Brain microvascular endothelial cell (primary cell): ENCODE data around the gene AMOTL2.

Experiments
- DNase-seq: peaks from one replicate; pipeline ENCODE4 v3.0.0-alpha.2; 2020
- H3K27ac ChIP-seq: fragments of 250-450 bp; sonication (Bioruptor Pico); 2 replicates; pipeline ENCODE4 v1.5.1; 2020; ENCODE audit warnings: mild to moderate bottlenecking, moderate library complexity
- H3K27me3 ChIP-seq: fragments of 250-450 bp; sonication (Bioruptor Pico); replicated peaks from 2 replicates; pipeline ENCODE4 v1.5.1; 2020; ENCODE audit warnings: mild to moderate bottlenecking
- H3K36me3 ChIP-seq: fragments of 250-450 bp; sonication (Bioruptor Pico); replicated peaks from 2 replicates; pipeline ENCODE4 v1.5.1; 2020; ENCODE audit warnings: mild to moderate bottlenecking
- H3K4me3 ChIP-seq: 2 replicates; pipeline ENCODE4 v1.5.1; 2011; ENCODE audit warnings: low read depth, mild to moderate bottlenecking, control low read depth, low read length, moderate library complexity
- in situ Hi-C: cut with HindIII; loops from 2 replicates; pipeline ENCODE4 v1.10.0; 2017; ENCODE audit warnings: low sequenced_read_pairs, low pct_ligation_motif_present
- TF ChIP-seq, protein P1 (sequence below): IDR thresholded peaks from 2 replicates; pipeline ENCODE4 v1.5.1; 2011; ENCODE audit warnings: low read depth, mild to moderate bottlenecking, moderate library complexity, low read length, control low read depth, inconsistent platforms; ENCODE audit errors: missing control alignments

The AMOTL2 gene

DNA sequence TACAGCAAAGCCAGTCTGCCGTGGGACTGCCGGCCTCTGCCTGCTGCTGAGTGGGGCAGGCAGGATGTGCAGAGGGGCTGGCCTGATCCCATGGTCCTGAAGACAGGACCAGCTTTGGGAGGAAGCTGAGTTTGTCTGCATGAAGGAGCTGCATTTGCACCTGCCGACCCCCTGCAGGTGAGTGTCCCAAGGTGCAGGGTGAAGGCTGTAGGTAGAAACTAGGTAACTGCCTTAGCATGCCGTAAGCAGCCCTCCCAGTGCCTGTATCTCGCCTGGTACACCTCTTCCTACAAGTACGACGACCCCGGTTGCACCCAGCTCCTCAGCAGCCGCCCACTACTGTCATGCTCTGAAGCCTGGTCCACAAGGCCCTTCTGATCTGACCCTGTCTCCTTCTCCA lies 34.9 kb downstream of the AMOTL2 start:
- TF ChIP-seq, protein P1, sequence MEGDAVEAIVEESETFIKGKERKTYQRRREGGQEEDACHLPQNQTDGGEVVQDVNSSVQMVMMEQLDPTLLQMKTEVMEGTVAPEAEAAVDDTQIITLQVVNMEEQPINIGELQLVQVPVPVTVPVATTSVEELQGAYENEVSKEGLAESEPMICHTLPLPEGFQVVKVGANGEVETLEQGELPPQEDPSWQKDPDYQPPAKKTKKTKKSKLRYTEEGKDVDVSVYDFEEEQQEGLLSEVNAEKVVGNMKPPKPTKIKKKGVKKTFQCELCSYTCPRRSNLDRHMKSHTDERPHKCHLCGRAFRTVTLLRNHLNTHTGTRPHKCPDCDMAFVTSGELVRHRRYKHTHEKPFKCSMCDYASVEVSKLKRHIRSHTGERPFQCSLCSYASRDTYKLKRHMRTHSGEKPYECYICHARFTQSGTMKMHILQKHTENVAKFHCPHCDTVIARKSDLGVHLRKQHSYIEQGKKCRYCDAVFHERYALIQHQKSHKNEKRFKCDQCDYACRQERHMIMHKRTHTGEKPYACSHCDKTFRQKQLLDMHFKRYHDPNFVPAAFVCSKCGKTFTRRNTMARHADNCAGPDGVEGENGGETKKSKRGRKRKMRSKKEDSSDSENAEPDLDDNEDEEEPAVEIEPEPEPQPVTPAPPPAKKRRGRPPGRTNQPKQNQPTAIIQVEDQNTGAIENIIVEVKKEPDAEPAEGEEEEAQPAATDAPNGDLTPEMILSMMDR, result no peak
- DNase-seq, result no peak
- no peaks in the 10 kb centered on the region for H3K36me3 ChIP-seq
- H3K27me3 ChIP-seq, result no peaks in the 10 kb centered on the region
- in situ Hi-C loops, result no loop called here
- no peak overlapping the region for H3K4me3 ChIP-seq
- no peak overlapping the region for H3K27ac ChIP-seq

DNA sequence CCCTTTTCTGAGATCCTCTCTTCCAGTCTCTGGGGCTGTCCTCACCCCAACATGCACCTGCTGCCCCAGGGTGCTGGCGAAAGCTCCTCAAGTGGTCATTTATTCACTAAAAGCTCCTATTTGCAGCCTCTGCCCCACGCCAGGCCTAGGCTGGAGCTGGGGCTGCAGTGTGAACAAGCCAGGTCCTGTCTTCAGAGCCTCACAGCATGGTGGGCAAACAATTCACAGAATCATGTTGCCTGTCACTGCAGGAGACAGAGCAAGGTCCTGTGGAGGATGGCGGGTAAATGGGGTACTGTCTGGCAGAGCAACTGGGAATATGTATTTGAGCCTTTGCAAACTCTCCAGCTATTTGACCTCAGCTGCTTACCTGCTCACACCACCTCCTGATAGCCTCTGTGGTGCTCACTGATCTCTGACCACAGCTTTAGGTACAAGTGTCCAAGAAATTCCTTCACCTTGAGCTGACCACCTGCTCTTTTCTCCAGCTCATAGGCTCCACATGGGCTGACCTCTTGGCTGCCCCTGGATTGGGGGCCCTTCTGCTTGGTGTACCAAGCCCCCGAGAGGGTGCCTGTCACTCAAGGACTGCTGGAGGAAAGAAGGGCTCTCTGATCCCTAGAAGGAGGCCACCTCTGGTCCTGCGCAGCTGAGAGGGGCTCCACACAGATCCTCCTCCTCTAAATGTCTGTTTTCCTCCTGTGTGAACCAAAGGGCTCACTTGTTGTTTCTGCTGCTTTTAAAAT lies 35.6 kb downstream of the AMOTL2 start:
- in situ Hi-C loops, result no loop called here

DNA sequence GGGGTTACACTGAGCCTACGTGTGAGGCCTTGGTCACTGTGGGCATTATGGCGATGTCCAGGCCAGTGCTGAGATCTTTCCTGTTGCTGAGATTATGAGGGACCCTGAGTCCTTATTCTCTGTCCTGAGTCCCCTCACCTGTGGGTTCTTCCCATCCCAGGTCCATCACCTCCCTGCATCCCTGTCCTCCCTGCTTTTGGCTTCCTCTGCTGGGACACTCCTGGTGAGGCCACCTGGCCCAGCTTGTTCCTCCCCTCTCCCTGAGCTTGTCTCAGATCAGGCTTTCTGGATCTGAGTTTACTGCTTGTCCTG lies 36.1 kb downstream of the AMOTL2 start:
- Histone ChIP-seq H3K36me3 (no peaks in the 10 kb centered on the region), H3K4me3 (no peak overlapping the region), H3K27me3 (no peaks in the 10 kb centered on the region), H3K27ac (no peak overlapping the region)
- in situ Hi-C loops, result no loop called here
- no peak for DNase-seq
- TF ChIP-seq, protein P1, result no peak

More for the DNA sequence above, 35.6 kb downstream of the AMOTL2 start:
- TF ChIP-seq, protein P1, result no peak
- Histone ChIP-seq H3K27me3 (no peaks in the 10 kb centered on the region), H3K4me3 (no peak overlapping the region), H3K36me3 (no peaks in the 10 kb centered on the region), H3K27ac (no peak overlapping the region)
- no peak for DNase-seq

DNA sequence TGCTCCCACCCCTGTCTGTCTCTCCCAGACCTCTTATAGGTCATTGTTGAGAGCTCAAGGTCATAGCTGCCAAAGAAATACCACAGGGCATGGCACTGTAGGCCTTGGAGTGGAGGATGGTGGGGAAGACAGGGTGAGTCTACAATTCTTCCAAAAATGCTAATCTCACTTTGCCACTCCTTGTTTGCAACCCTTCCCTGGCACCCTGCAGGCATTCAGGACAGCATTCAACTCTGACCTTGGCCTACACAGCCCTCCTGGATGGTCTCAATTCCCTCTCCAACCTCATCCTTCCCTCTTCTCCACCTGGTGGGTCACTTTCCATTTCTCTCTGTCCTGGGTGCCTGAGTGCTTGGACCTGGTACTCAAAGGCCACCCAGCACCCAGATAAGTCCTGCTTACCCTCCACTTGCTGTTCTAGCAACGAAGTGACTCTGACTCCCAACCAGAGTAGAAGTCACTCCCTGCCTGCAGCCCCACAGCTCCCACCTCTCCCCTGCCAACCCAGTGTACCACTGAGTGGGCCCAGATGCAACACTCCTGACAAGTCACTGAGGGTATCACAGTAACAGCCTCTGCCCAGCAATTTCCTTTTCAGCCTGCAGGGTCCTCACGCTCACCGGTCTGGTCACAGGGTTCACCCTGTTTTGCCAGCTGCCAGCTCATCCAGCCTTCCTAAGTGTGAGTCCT lies 36.6 kb downstream of the AMOTL2 start:
- DNase-seq, result no peak
- no peaks in the 10 kb centered on the region for H3K36me3 ChIP-seq
- no peaks in the 10 kb centered on the region for H3K27me3 ChIP-seq
- H3K27ac ChIP-seq, result no peak overlapping the region
- no peak overlapping the region for H3K4me3 ChIP-seq
- TF ChIP-seq, protein P1, result peak; percentile 8
- in situ Hi-C loops, result no loop called here

DNA sequence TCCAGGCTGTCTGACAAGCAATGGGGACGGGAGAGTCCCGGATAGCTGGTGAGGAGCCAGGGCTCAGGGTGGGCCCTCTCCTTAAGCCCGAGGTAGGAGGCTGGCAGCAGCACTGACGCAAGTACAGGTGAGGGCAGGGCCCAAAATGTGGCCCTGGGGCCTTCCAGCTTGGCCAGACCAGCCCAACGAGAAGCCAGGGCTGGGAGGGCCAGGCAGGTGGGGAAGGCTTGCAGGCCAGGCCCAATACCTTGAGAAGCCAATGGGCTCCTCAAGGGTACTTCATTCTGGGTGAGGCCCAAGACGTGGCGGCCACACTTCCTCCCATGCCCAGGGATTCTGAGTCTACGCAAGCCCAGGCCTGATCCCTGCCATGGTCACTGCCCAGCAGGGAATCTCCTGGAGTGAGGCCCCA lies 37.2 kb downstream of the AMOTL2 start:
- TF ChIP-seq, protein P1, result no peak
- in situ Hi-C loops, result no loop called here
- no peaks in the 10 kb centered on the region for H3K36me3 ChIP-seq
- H3K27me3 ChIP-seq, result no peaks in the 10 kb centered on the region
- no peak overlapping the region for H3K4me3 ChIP-seq
- DNase-seq, result no peak
- no peak overlapping the region for H3K27ac ChIP-seq

DNA sequence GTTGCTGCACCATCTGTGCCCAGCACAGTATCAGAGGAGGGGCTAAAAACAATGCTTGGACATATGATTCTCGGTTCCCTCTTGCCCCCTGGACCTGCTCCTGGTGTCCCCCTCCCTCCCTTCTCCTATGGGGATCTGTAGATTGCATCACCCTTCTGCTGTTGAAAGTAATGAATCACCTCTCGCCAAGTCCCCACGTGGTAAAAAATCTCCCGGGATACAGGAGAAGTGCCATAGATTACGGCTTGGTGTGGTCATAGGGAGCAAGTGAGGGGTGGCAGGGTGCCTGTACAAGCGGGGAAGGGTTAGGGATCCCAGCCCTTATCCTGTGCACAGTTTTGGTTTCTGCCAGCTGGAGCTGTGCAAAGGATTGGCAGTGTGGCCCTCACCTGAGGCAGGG lies 37.7 kb downstream of the AMOTL2 start:
- H3K4me3 ChIP-seq, result no peak overlapping the region
- no peaks in the 10 kb centered on the region for H3K27me3 ChIP-seq
- TF ChIP-seq, protein P1, result no peak
- peak; percentile 65 for DNase-seq
- in situ Hi-C loops, result no loop called here
- no peak overlapping the region for H3K27ac ChIP-seq
- H3K36me3 ChIP-seq, result no peaks in the 10 kb centered on the region
